GM12891 (cell line): Measurements from ENCODE around the gene RPAIN. TPM values are rescaled to one million over a fixed set of nuclear protein-coding genes. Genes with fewer than 3 reads are reported as not detected.
A peak's percentile ranks its signal among the peaks of the same experiment; 100 is the strongest.

Experiments
- DNase-seq: peaks from one replicate; pipeline ENCODE4 v3.0.0; 2011; ENCODE audit warnings: low spot score; ENCODE audit not compliant: insufficient read length
- FAIRE-seq: peaks from 2 replicates; lab custom pipeline; 2011; peaks lifted over from hg19 to GRCh38; lab: Jason Lieb, UNC
- PAX5 ChIP-seq: IDR thresholded peaks from 2 replicates; pipeline ENCODE4 v1.6.1; 2011; ENCODE audit warnings: low read length, moderate library complexity, mild to moderate bottlenecking; ENCODE audit not compliant: insufficient read depth, severe bottlenecking
- POLR2A ChIP-seq: IDR thresholded peaks from 2 replicates; pipeline ENCODE4 v1.6.1; 2011; ENCODE audit warnings: low read depth, low read length, control low read depth
- POLR2AphosphoS5 ChIP-seq: IDR thresholded peaks from 2 replicates; pipeline ENCODE4 v1.6.1; 2011; ENCODE audit warnings: low read depth, low read length, control low read depth
- POU2F2 ChIP-seq: IDR thresholded peaks from 2 replicates; pipeline ENCODE4 v1.6.1; 2011; ENCODE audit warnings: low read depth, mild to moderate bottlenecking, control low read depth, low read length, moderate library complexity
- SPI1 ChIP-seq: IDR thresholded peaks from 2 replicates; pipeline ENCODE4 v1.6.1; 2011; ENCODE audit warnings: low read depth, low read length, control low read depth
- TAF1 ChIP-seq: IDR thresholded peaks from 2 replicates; pipeline ENCODE4 v1.6.1; 2011; ENCODE audit warnings: low read depth, low read length, control low read depth
- polyA plus RNA-seq: library from polyadenylated mRNA; unstranded; fragments of >200 nt; gene quantifications from one replicate; pipeline ENCODE4 v1.2.1, GENCODE V29; 2012; ENCODE audit warnings: low read depth, missing spikeins, inconsistent platforms; ENCODE audit not compliant: missing spikeins

The RPAIN gene, protein sequence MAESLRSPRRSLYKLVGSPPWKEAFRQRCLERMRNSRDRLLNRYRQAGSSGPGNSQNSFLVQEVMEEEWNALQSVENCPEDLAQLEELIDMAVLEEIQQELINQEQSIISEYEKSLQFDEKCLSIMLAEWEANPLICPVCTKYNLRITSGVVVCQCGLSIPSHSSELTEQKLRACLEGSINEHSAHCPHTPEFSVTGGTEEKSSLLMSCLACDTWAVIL
- polyA plus RNA-seq = 43.3 TPM

GRCh38 chr17:5419959-5420653 lies at the start of gene RPAIN:
Gene RPAIN (plus strand): TSS chr17:5420182. CDS start chr17:5420211, 29 bp downstream.
- peak; percentile 71 for DNase-seq
- TF ChIP-seq POLR2A = peak; percentile 94
- TF ChIP-seq TAF1 = peak; percentile 83
- peak; percentile 58; the same call in 1 of the 2 replicates for TF ChIP-seq POU2F2
- TF ChIP-seq SPI1 = no peak
- TF ChIP-seq POLR2AphosphoS5 = peak; percentile 87
- no peak for TF ChIP-seq PAX5
- no peak for FAIRE-seq

- FAIRE-seq (no peak), DNase-seq (no peak)
- TF ChIP-seq TAF1 (no peak), SPI1 (no peak), POLR2AphosphoS5 (no peak)
Observed at GRCh38 chr17:5370411-5370810, 49.6 kb upstream of the RPAIN start.

GRCh38 chr17:5373112-5373511 lies 46.9 kb upstream of the RPAIN start:
- TF ChIP-seq PAX5 (no peak), TAF1 (0 out of 2 replicates have a peak, but pooled peaks have one; percentile 19), SPI1 (no peak), POLR2A (no peak), POU2F2 (no peak), POLR2AphosphoS5 (no peak)
- FAIRE-seq (peak; percentile 69), DNase-seq (no peak)

DNA sequence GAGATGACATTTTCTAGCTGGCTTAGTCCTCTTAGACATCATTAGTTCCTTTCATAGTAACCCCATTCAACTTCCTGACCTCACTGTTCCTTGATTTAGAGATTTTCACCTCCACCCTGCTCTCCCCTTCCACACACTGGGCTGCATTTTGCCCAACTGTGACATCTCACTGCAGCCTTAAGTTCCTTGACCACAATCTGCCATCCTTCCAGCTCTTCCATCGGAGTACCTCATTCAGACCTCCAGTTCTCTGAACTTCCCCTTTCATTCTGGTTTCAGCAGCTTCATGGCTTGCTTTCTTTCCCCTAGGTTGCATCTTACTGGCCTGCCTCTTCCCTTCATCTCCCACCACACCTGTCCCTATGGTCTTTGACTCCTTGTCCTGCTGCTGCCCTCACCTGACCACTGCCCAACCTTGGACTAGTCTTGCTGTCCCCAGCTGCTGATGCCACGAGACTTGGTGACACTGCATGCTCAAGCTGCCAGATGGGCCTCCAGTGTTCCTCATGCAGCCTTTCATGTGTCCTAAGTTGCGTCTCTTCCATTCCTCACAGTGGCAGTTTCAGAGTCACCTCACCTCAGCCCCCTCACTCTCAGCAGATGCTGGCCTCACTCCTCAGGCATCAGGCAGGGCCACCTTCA lies 41.3 kb upstream of the RPAIN start:
- peak; percentile 66; the same call in 1 of the 2 replicates for TF ChIP-seq POLR2A
- 0 out of 2 replicates have a peak, but pooled peaks have one; percentile 53 for TF ChIP-seq POU2F2
- peak; percentile 72; the same call in 1 of the 2 replicates for TF ChIP-seq POLR2AphosphoS5
- TF ChIP-seq TAF1 = no peak
- FAIRE-seq (no peak), DNase-seq (no peak)

DNA sequence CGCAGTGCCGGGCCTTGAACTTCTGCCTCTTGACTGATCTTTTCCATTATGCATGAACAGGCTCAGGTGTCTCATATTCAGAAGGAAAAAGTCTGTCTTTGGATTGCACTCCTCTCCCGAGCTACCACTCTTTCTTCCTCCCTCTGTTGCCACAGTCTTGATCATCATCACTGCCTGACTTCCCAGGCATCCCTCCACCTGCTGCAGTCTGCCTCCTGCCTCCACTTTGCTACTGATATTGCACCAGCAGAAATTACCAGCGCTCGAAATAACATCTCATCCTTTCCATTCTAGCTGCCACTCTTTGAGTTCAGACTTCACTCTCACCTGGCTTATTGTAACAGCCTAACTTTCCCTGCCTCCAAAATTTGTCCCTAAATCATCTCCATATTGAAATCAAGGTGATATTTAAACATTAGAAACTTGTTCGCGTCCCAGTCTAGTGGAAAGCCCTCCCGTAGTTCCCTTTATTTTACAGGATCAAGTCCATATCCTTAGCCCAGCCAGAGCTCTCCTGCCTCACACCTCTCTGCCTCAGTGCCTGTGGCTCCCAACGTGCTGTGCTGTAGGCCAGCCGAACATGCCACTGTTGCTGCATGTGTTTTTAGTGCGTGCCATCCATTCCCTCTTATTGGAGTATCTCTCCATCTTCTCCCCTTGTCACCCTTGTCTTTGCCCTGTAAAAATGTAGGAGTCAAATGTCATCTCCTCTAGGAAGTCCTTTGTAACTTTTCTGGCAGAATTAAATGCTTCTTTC lies 40.5 kb upstream of the RPAIN start:
- DNase-seq (no peak), FAIRE-seq (no peak)
- no peak for TF ChIP-seq POLR2A
- no peak for TF ChIP-seq TAF1
- no peak for TF ChIP-seq PAX5
- no peak for TF ChIP-seq POLR2AphosphoS5
- no peak; the same call in 1 of the 2 replicates for TF ChIP-seq POU2F2
- TF ChIP-seq SPI1 = no peak

- FAIRE-seq (peak; percentile 20), DNase-seq (no peak)
- TF ChIP-seq POU2F2 (no peak), POLR2A (peak; percentile 3; the same call in 1 of the 2 replicates), PAX5 (no peak), TAF1 (no peak), SPI1 (no peak), POLR2AphosphoS5 (peak; percentile 62)
Observed at GRCh38 chr17:5380491-5381135, 39.4 kb upstream of the RPAIN start.

- FAIRE-seq = no peak
- DNase-seq = no peak
Observed at GRCh38 chr17:5381542-5381941, 38.4 kb upstream of the RPAIN start.

DNA sequence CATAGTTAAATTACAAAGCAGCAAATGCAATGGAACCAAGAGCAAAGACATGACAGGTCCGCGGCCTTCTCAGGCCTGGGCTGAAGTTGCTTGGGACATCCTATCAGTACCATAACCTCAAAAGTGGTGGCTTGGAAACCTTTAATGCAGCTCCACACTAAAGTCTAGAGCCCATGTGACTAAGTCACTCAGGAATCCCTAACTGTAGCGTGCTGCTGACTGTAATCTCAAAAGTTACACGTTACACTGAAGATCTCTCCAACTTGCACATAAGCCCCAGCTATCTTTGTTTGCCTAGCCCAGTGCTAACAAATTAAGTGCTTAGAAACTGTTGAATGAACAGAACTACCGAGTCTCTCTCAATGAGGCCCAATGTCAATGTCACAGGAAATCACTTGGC lies 28.3 kb upstream of the RPAIN start:
- TF ChIP-seq POLR2AphosphoS5 = no peak
- no peak; the same call in 1 of the 2 replicates for TF ChIP-seq POLR2A
- TF ChIP-seq TAF1 = no peak
- TF ChIP-seq SPI1 = no peak
- TF ChIP-seq POU2F2 = no peak
- TF ChIP-seq PAX5 = no peak
- FAIRE-seq = no peak

More at GRCh38 chr17:5381542-5381941, 38.4 kb upstream of the RPAIN start:
- TF ChIP-seq POU2F2 (no peak), POLR2A (peak; percentile 60; the same call in 1 of the 2 replicates)

GRCh38 chr17:5396612-5397011 lies 23.4 kb upstream of the RPAIN start:
- FAIRE-seq = no peak
- no peak for DNase-seq
- TF ChIP-seq SPI1 (no peak), POLR2A (no peak), TAF1 (no peak), PAX5 (no peak), POLR2AphosphoS5 (no peak), POU2F2 (no peak)

More for the DNA sequence above, 28.3 kb upstream of the RPAIN start:
- DNase-seq = no peak
